ENCODE data around the gene C17orf100. TPM values are rescaled to one million over a fixed set of nuclear protein-coding genes. Genes with fewer than 3 reads are reported as not detected.

The C17orf100 gene
- total RNA-seq, 1 donor from 2014 or later: 3.2 TPM

- H3K27me3 Mint-ChIP-seq (ENCODE audit: unreplicated experiment): peaks cover 33% of the 10 kb centered on the region
- H3K36me3 Mint-ChIP-seq (ENCODE audit: unreplicated experiment): no peaks in the 10 kb centered on the region
- DNase-seq (ENCODE audit: extremely low spot score, unreplicated experiment): no peak
- no peaks in the 10 kb centered on the region for H3K9me3 Mint-ChIP-seq (ENCODE audit: unreplicated experiment)
- no peaks in the 10 kb centered on the region for H3K4me1 Mint-ChIP-seq (ENCODE audit: unreplicated experiment)
- no peak overlapping the region for H3K27ac Mint-ChIP-seq (ENCODE audit: unreplicated experiment)
- no peak overlapping the region for H3K4me3 Mint-ChIP-seq (ENCODE audit: unreplicated experiment)
- no peak for TF ChIP-seq CTCF (IDR thresholded peaks at IDR 0.05)
Observed at GRCh38 chr17:6666557-6666956, 15.0 kb downstream of the C17orf100 start.

- H3K27me3 Mint-ChIP-seq (ENCODE audit: unreplicated experiment): peaks cover 25% of the 10 kb centered on the region
- H3K4me1 Mint-ChIP-seq (ENCODE audit: unreplicated experiment): no peaks in the 10 kb centered on the region
- no peak for TF ChIP-seq CTCF (IDR thresholded peaks at IDR 0.05)
- H3K4me3 Mint-ChIP-seq (ENCODE audit: unreplicated experiment): no peak overlapping the region
- no peaks in the 10 kb centered on the region for H3K9me3 Mint-ChIP-seq (ENCODE audit: unreplicated experiment)
- no peak for DNase-seq (ENCODE audit: extremely low spot score, unreplicated experiment)
- H3K27ac Mint-ChIP-seq (ENCODE audit: unreplicated experiment): no peak overlapping the region
- H3K36me3 Mint-ChIP-seq (ENCODE audit: unreplicated experiment): no peaks in the 10 kb centered on the region
Observed at GRCh38 chr17:6667516-6667915, 16.0 kb downstream of the C17orf100 start.

GRCh38 chr17:6668219-6668618, 16.7 kb downstream of the C17orf100 start:
- no peak overlapping the region for H3K4me3 Mint-ChIP-seq (ENCODE audit: unreplicated experiment)
- no peak for TF ChIP-seq CTCF (IDR thresholded peaks at IDR 0.05)
- no peaks in the 10 kb centered on the region for H3K9me3 Mint-ChIP-seq (ENCODE audit: unreplicated experiment)
- no peak for DNase-seq (ENCODE audit: extremely low spot score, unreplicated experiment)
- H3K4me1 Mint-ChIP-seq (ENCODE audit: unreplicated experiment): no peaks in the 10 kb centered on the region
- no peaks in the 10 kb centered on the region for H3K36me3 Mint-ChIP-seq (ENCODE audit: unreplicated experiment)
- no peak overlapping the region for H3K27ac Mint-ChIP-seq (ENCODE audit: unreplicated experiment)
- H3K27me3 Mint-ChIP-seq (ENCODE audit: unreplicated experiment): peaks cover 20% of the 10 kb centered on the region

GRCh38 chr17:6668727-6669425, 17.3 kb downstream of the C17orf100 start:
- no peak overlapping the region for H3K4me3 Mint-ChIP-seq (ENCODE audit: unreplicated experiment)
- no peak for DNase-seq (ENCODE audit: extremely low spot score, unreplicated experiment)
- H3K4me1 Mint-ChIP-seq (ENCODE audit: unreplicated experiment): no peaks in the 10 kb centered on the region
- no peaks in the 10 kb centered on the region for H3K9me3 Mint-ChIP-seq (ENCODE audit: unreplicated experiment)
- H3K27ac Mint-ChIP-seq (ENCODE audit: unreplicated experiment): no peak overlapping the region
- H3K36me3 Mint-ChIP-seq (ENCODE audit: unreplicated experiment): no peaks in the 10 kb centered on the region
- no peak for TF ChIP-seq CTCF (IDR thresholded peaks at IDR 0.05)
- H3K27me3 Mint-ChIP-seq (ENCODE audit: unreplicated experiment): peaks cover 20% of the 10 kb centered on the region

GRCh38 chr17:6669479-6670212, 18.1 kb downstream of the C17orf100 start:
- no peak for DNase-seq (ENCODE audit: extremely low spot score, unreplicated experiment)
- no peaks in the 10 kb centered on the region for H3K4me1 Mint-ChIP-seq (ENCODE audit: unreplicated experiment)
- no peaks in the 10 kb centered on the region for H3K9me3 Mint-ChIP-seq (ENCODE audit: unreplicated experiment)
- H3K27me3 Mint-ChIP-seq (ENCODE audit: unreplicated experiment): peaks cover 16% of the 10 kb centered on the region
- no peak overlapping the region for H3K27ac Mint-ChIP-seq (ENCODE audit: unreplicated experiment)
- no peaks in the 10 kb centered on the region for H3K36me3 Mint-ChIP-seq (ENCODE audit: unreplicated experiment)
- no peak for TF ChIP-seq CTCF (IDR thresholded peaks at IDR 0.05)
- H3K4me3 Mint-ChIP-seq (ENCODE audit: unreplicated experiment): no peak overlapping the region
